Measurements from ENCODE around the gene IL1R2. TPM values are rescaled to one million over a fixed set of nuclear protein-coding genes. Genes with fewer than 3 reads are reported as not detected.

Gene IL1R2
- total and polyA plus RNA-seq, 9 of the 15 experiments (the other 6 are each of a cell fraction or from before 2014, with no cell fraction given), result 0.13 TPM; not detected in 8

- TF ChIP-seq, protein P1, sequence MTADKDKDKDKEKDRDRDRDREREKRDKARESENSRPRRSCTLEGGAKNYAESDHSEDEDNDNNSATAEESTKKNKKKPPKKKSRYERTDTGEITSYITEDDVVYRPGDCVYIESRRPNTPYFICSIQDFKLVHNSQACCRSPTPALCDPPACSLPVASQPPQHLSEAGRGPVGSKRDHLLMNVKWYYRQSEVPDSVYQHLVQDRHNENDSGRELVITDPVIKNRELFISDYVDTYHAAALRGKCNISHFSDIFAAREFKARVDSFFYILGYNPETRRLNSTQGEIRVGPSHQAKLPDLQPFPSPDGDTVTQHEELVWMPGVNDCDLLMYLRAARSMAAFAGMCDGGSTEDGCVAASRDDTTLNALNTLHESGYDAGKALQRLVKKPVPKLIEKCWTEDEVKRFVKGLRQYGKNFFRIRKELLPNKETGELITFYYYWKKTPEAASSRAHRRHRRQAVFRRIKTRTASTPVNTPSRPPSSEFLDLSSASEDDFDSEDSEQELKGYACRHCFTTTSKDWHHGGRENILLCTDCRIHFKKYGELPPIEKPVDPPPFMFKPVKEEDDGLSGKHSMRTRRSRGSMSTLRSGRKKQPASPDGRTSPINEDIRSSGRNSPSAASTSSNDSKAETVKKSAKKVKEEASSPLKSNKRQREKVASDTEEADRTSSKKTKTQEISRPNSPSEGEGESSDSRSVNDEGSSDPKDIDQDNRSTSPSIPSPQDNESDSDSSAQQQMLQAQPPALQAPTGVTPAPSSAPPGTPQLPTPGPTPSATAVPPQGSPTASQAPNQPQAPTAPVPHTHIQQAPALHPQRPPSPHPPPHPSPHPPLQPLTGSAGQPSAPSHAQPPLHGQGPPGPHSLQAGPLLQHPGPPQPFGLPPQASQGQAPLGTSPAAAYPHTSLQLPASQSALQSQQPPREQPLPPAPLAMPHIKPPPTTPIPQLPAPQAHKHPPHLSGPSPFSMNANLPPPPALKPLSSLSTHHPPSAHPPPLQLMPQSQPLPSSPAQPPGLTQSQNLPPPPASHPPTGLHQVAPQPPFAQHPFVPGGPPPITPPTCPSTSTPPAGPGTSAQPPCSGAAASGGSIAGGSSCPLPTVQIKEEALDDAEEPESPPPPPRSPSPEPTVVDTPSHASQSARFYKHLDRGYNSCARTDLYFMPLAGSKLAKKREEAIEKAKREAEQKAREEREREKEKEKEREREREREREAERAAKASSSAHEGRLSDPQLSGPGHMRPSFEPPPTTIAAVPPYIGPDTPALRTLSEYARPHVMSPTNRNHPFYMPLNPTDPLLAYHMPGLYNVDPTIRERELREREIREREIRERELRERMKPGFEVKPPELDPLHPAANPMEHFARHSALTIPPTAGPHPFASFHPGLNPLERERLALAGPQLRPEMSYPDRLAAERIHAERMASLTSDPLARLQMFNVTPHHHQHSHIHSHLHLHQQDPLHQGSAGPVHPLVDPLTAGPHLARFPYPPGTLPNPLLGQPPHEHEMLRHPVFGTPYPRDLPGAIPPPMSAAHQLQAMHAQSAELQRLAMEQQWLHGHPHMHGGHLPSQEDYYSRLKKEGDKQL (CRISPR knock-in tag; IDR thresholded peaks at IDR 0.05; ENCODE audit: borderline replicate concordance), result no peak
- TF ChIP-seq, protein P2, sequence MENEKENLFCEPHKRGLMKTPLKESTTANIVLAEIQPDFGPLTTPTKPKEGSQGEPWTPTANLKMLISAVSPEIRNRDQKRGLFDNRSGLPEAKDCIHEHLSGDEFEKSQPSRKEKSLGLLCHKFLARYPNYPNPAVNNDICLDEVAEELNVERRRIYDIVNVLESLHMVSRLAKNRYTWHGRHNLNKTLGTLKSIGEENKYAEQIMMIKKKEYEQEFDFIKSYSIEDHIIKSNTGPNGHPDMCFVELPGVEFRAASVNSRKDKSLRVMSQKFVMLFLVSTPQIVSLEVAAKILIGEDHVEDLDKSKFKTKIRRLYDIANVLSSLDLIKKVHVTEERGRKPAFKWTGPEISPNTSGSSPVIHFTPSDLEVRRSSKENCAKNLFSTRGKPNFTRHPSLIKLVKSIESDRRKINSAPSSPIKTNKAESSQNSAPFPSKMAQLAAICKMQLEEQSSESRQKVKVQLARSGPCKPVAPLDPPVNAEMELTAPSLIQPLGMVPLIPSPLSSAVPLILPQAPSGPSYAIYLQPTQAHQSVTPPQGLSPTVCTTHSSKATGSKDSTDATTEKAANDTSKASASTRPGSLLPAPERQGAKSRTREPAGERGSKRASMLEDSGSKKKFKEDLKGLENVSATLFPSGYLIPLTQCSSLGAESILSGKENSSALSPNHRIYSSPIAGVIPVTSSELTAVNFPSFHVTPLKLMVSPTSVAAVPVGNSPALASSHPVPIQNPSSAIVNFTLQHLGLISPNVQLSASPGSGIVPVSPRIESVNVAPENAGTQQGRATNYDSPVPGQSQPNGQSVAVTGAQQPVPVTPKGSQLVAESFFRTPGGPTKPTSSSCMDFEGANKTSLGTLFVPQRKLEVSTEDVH (IDR thresholded peaks at IDR 0.05; ENCODE audit: low read depth, partially characterized antibody), result no peak
- TF ChIP-seq DPF2 (IDR thresholded peaks at IDR 0.05), result no peak
- TF ChIP-seq YBX1 (IDR thresholded peaks at IDR 0.05), result no peak
- TF ChIP-seq ZNF445 (CRISPR knock-in tag; IDR thresholded peaks at IDR 0.05; ENCODE audit: low read depth), result no peak
- TF ChIP-seq SNAPC5 (CRISPR knock-in tag; IDR thresholded peaks at IDR 0.05), result no peak
- peak; percentile 96 for TF ChIP-seq DEAF1 (CRISPR knock-in tag; IDR thresholded peaks at IDR 0.05)
- TF ChIP-seq E2F3 (CRISPR knock-in tag; IDR thresholded peaks at IDR 0.05), result no peak
- no peak for TF ChIP-seq ZNF609 (CRISPR knock-in tag; IDR thresholded peaks at IDR 0.05; ENCODE audit: borderline replicate concordance)
- TF ChIP-seq MEIS2 (IDR thresholded peaks at IDR 0.05; ENCODE audit: partially characterized antibody), result no peak
These were observed 28.9 kb downstream of the IL1R2 start (continued) for GRCh38 chr2:102020596-102021170.

Measured in K562 (cell line).